Neutrophil (primary cell): ENCODE results near the gene C2CD2.

Experiments used
- H3K27ac ChIP-seq: fragments of 200-600 bp; sonication (generic); 2 replicates; pipeline ENCODE4 v1.5.1; 2016; ENCODE audit warnings: mild to moderate bottlenecking, moderate library complexity
- H3K27me3 ChIP-seq: fragments of 200-600 bp; sonication (generic); 2 replicates; pipeline ENCODE4 v1.6.0; 2016; ENCODE audit warnings: mild to moderate bottlenecking
- H3K36me3 ChIP-seq: fragments of 200-600 bp; sonication (generic); 2 replicates; pipeline ENCODE4 v1.5.1; 2017
- H3K4me1 ChIP-seq, 2 experiments: fragments of 200-600 bp in 1 of 2; sonication (generic) in 1 of 2; 1 replicate in 1 of 2; 2 replicates in 1 of 2; pipeline versions ENCODE4 v1.5.1 to v1.6.1; 2013 to 2016; ENCODE audit warnings: low read depth in 1 of 2, low read length in 1 of 2, mild to moderate bottlenecking in 1 of 2, moderate library complexity in 1 of 2; ENCODE audit not compliant: control insufficient read depth in 1 of 2, insufficient read depth in 1 of 2
- H3K4me3 ChIP-seq, 2 experiments: fragments of 200-600 bp in 1 of 2; sonication (generic) in 1 of 2; 1 replicate in 1 of 2; 2 replicates in 1 of 2; pipeline ENCODE4 v1.5.1; 2013 to 2016; ENCODE audit warnings: low read depth in 1 of 2, low read length in 1 of 2, mild to moderate bottlenecking in 1 of 2, moderate library complexity in 1 of 2
- H3K9me3 ChIP-seq: fragments of 200-600 bp; sonication (generic); 2 replicates; pipeline ENCODE4 v1.5.1; 2016
- TF ChIP-seq, protein P1 (sequence below): fragments of 200-600 bp; sonication (generic); IDR thresholded peaks from 2 replicates; pipeline ENCODE4 v1.5.1; 2016; ENCODE audit warnings: antibody characterized with exemption

C2CD2 gene

DNA sequence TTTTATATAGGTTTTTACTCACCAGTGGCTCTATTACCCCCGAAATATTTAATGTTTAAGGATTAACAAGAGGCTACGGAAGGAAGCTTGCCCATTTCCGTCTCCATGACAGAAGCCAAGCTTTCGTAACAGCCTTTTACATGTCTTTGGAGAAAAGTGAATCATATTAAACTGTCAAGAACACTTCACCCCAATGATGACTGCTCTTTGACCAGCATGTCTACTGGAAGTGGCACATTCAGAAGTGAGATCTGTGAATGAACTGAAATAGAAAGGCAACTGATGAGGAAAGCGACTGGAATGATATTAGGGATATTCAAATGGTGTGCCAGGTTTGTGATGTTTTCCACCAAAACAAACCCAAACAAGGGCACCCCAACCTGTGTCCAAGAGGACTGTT lies 66.2 kb downstream of the C2CD2 start:
- Histone ChIP-seq H3K9me3 (no peaks in the 10 kb centered on the region), H3K36me3 (no peaks in the 10 kb centered on the region), H3K27me3 (peaks cover 13% of the 10 kb centered on the region), H3K4me3 (no peak overlapping the region), H3K27ac (no peak overlapping the region), H3K4me1 (peaks cover 0 to 7% of the 10 kb centered on the region in 2 experiments)
- TF ChIP-seq, protein P1, sequence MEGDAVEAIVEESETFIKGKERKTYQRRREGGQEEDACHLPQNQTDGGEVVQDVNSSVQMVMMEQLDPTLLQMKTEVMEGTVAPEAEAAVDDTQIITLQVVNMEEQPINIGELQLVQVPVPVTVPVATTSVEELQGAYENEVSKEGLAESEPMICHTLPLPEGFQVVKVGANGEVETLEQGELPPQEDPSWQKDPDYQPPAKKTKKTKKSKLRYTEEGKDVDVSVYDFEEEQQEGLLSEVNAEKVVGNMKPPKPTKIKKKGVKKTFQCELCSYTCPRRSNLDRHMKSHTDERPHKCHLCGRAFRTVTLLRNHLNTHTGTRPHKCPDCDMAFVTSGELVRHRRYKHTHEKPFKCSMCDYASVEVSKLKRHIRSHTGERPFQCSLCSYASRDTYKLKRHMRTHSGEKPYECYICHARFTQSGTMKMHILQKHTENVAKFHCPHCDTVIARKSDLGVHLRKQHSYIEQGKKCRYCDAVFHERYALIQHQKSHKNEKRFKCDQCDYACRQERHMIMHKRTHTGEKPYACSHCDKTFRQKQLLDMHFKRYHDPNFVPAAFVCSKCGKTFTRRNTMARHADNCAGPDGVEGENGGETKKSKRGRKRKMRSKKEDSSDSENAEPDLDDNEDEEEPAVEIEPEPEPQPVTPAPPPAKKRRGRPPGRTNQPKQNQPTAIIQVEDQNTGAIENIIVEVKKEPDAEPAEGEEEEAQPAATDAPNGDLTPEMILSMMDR, result no peak

DNA sequence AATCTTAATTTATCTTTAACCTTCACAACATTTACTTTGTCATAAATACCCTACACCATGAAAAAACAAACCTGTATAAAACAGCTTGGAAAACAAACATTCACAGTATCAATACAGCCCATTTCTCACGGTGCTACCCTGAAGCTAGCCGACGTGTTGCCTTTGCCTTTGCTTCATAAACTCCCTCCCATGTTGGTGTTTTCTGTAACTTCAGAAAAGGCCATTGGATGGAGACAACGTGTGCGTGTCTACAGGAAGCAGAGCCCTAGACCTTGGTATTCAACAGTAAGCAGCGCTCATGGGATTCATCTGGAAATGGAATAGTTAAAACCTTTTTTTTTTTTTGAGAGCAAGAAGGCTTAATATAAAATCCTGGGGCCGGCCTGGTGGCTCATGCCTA lies 67.5 kb downstream of the C2CD2 start:
- TF ChIP-seq, protein P1, result no peak
- Histone ChIP-seq H3K9me3 (no peaks in the 10 kb centered on the region), H3K4me3 (no peak overlapping the region), H3K27me3 (peaks cover 13% of the 10 kb centered on the region), H3K27ac (no peak overlapping the region), H3K4me1 (peaks cover 0 to 7% of the 10 kb centered on the region in 2 experiments), H3K36me3 (no peaks in the 10 kb centered on the region)

DNA sequence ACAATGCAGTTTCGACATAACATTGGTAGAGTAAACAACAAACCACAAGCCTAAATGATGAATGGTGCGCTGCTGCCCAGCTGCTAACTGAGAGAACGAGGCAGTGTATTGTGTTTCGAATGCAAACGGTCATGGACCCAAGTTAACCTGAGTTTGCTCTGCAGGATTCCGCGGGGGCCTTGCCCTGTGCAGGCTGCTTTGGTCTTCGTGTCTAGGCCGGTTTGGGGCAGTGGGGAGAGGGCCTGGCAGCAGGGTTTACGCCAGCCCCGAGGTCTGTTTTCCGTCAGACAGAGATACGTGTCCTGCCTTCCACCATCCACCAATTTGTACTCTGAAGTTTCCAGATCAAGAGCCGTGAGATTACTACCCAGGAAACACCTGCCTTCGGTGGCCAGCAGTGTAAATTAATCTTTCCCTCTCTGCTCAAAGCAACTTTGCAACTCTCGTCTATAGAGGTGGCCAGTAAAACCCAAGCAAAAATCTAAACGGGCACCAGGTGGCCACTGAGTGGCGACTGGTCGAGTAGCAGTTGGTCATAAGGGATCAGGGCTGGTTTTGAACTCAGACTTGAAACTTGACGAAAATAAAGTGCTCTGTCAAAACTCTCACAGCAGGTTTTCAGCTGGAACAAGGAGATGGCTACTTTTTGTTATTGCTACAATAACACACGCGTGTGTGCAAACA lies 68.3 kb downstream of the C2CD2 start:
- Histone ChIP-seq H3K4me1 (peaks cover 0 to 7% of the 10 kb centered on the region in 2 experiments), H3K27me3 (peaks cover 13% of the 10 kb centered on the region), H3K27ac (no peak overlapping the region), H3K4me3 (no peak overlapping the region), H3K36me3 (no peaks in the 10 kb centered on the region), H3K9me3 (no peaks in the 10 kb centered on the region)
- TF ChIP-seq, protein P1, result no peak

DNA sequence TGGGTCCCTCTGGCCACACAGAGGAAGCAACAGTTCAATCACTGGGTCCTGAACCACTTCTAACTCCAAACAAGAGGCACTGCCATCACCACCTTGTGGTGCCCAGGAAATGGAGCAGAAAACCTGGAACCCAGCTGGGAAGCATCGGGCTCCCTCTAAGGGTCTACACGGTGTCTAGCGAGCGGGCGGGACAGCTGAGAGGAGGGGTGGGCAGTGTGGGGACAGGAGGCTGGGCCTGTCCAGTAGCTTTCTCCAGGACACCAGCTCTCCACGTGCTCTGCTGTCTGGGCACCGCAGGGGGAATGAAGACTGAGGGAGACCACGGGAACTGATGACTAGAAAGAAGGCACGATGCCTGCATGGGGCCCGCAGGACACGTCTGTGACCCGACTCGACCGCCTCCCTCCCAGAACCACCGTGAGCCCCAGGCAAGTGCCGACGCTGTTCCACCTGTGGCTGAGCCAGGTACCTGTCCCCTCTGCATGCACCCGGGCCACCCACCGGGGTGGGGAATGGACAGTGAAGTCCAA lies 69.3 kb downstream of the C2CD2 start:
- Histone ChIP-seq H3K36me3 (no peaks in the 10 kb centered on the region), H3K4me3 (no peak overlapping the region), H3K27me3 (peaks cover 16% of the 10 kb centered on the region), H3K9me3 (no peaks in the 10 kb centered on the region), H3K27ac (no peak overlapping the region), H3K4me1 (peaks cover 3 to 9% of the 10 kb centered on the region in 2 experiments)
- TF ChIP-seq, protein P1, result no peak

DNA sequence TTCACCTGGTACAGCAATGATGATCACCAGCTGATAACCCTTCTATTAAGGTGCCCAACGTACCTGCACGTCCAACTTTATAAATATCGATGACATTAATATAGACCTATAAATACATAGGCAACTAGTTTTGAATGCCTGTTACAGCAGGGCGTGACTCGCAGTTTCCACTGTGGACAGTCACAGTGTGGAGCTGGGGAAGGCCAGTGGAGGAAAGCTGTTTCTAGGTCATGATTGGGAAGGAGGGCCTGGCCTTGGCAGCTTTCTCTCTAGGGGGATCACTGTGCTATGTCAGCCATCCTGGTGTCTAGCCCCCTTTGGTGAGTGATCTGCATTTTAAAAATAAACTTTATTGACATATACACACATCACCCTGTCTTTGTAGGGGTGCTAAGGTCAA lies 70.2 kb downstream of the C2CD2 start:
- Histone ChIP-seq H3K4me1 (peaks cover 5 to 11% of the 10 kb centered on the region in 2 experiments), H3K9me3 (no peaks in the 10 kb centered on the region), H3K27me3 (peaks cover 19% of the 10 kb centered on the region), H3K4me3 (no peak overlapping the region), H3K27ac (no peak overlapping the region), H3K36me3 (no peaks in the 10 kb centered on the region)
- TF ChIP-seq, protein P1, result no peak
